NCI-H1417 (cell line): ENCODE results near the gene TNFSF8.

Experiments
- DNase-seq, 3 experiments: peaks; one replicate each; lab custom pipeline; 2025; lab: John Stamatoyannopoulos, UW

Gene TNFSF8

DNA sequence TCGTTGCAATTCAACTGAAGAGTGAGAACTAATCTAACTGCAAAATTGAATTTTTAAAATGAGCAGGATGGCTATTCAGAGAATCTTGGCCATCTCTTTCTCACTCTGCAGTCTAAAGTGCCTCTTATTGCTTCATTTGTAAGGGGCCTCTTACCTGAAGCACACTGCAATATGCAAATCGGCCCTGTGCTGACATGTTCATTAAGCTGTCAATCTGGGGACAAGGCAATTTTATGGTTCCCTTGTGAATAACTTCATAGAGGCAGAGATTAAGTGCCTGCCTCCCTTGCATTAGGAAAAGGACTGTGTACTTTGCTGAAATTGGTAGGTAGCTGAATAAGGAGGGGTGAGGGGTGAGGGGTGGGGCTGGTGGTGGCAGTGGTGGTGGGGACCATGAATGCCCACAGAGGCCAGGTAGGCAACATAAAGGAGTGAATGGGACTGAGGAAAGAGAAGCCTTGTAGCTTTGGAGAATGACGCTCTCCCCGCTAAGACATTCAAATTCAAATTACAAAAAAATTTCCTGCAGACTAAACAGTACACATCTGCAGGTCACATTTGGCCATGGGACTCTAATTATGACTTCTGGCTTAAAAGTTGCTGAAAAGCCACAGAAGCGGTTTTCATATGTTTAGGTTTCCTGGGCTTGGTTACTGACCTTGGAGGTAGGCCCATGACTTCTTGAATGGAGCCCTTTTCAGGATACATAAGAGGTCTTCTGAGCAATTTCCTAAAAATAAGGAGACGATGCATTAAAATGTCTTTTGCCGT is 25.0 kb downstream of the TNFSF8 start:
- DNase-seq, result peak; percentile 39 to 92 (median 85)

DNA sequence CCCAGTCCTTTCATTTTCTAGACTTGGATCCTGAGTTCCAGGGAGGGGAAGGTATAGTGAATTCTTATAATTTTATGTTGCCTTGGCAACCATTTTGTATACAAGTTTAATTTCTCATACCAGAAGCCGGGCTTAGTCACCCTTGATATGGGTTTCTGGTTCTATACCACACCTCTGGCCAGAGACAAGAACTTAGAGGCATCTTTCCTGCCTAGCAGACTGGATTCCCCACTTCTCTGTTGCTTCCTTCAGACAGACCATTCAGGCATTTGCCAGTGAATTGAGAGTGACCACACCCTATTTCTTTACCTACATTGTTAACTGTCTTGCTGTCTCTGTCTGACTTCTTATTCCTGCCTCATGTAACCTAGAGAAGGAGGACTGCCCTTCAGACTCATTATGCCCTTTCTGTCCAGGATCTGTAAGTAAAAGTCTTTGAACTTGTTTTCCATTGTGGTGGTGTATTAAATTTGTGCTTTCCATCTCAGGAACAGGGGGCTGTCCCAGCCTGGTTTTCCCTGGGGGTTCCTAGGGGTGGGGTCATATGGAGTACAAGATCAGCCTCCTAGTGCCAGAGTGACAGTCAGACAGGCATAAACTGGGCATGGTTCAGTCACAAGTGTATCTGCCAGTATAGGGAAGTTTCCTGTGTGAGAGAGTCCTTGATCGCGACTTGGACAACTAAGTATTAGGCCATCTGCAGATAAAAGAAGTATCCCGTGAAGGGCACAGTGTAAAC is 27.4 kb downstream of the TNFSF8 start:
- no peak for DNase-seq

DNA sequence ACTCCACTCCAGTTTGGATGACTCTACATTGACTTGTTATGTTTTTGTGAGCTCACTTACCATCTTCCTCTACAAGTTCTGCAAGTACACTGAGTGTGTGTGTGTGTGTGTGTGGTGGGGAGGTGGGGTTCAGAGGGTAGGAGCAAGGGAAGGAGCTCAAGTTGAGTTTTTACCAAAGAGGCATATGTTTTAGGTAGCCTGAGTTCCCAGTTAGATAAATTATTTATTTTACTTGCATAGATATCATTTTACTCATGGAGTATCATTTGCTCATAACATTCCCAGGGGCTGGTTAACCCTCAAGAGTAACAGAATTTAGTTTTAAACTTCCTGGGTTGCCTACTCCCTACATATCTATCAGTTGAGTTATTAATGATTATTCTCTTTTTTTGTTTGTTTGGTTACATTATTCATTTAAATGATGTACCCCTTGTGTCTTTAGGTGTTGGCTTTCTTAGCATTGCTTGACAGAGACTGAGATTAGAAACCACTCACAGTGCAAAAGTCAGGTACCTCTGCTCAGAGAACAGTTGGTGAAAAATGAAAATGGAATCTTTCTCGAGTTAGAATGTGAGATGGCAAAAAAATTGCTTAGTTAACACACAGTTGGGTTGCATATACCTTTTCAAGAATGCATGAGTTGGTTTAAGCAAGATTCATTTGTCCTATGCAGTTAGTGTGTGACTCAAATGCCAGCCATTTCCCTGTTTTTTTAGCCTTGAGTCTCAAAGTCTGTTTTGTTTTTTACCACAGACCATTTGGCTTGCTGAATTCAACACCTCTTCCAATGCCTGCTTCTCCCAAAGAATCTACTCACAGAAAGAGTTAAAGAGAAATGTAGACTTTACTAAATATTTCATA is 29.2 kb downstream of the TNFSF8 start:
- no peak for DNase-seq

DNA sequence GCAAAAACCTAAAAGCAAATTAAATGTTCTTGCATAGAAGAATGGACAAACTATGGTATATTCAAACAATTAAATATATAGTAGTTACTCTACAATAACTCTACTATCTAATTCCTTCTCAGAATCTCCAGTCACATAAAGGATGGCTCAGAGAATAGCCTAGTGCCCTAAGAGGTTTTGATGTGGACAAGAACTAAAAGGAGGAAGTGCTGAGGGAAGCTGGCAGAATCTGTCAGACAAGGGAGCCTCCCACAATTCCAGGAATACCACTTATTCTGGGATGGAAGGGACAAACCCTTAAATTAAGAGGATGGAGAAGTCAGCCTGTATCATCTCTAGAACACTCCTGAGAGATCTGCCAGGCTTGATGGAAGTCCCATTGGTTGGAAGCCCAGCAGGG is 30.4 kb downstream of the TNFSF8 start:
- DNase-seq, result peak in 1 of 3 experiments; percentile 56

DNA sequence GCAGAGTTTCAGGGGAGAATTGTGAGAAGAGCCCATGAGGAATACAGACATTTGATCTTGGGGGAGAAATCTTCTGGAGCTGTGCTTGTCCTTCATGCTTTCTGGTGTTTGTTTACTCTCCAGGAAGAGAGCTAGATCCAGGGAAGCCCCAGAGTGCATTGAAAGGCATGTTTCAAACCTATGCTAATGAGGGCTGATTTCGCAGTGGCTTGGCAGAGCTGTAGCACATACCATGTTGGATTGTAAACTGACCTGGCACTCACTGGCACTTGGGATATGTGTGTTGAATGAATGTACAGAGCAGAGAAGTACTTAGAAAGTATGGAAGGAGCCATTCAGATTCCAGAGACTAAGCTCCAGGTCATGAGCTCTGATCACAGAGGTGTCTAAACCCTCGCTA is 30.9 kb downstream of the TNFSF8 start:
- peak in 2 of 3 experiments; percentile 13 to 19 for DNase-seq

DNA sequence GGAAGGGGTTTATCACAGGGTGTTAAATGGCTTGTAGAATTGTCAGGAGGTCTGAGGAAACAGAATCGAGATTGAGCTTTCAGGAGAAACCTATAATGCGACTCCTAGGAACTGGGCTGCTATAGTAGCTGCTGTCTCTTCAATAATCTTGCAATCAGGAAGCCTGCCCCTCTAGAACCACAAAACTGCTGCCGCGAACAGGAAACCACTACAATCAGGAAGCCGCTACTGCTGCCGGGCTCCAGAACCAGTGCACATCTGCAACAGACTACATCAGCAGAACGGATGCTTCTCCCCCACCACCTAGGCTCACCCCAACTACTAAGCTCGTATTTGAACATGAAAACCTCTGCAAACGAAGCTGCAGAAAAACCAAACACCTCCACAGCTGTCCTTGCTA is 31.6 kb downstream of the TNFSF8 start:
- no peak for DNase-seq

DNA sequence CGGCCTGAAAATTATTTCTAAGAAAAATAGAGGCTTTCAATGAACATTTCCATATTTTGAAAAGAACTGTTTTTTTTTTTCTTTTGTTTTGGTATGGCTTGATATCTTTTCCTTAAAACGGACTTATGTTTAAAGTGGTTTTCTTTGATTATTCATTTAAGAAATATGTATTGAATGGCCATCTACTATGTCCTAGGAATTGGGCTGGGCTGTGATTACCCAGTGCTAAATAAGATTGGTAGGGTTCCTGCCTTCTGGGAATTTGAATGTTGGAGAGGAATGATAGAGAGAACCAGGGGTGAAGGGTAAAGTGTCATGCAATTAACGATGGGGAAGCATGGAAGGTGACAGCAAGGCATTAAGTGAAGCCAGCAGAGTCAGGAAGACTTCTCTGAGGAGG is 33.2 kb downstream of the TNFSF8 start:
- no peak for DNase-seq

DNA sequence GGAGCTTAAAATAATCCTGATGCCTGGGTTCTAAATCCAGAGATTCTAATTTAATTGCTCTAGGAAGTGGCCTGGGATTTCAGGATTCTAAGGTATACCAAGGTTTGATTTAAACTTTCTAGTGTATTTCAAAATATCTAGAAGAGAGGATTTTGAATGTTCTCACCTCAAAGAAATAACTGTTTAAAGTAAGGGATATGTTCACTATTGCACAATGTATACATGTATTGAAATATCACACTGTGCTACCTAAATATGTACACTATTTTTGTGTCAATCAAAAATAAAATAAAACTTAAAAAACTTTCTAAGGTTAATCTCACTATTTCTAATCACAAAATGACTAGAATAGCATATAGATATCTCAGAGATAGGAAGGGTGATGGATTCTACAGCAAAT is 34.0 kb downstream of the TNFSF8 start:
- DNase-seq, result no peak

DNA sequence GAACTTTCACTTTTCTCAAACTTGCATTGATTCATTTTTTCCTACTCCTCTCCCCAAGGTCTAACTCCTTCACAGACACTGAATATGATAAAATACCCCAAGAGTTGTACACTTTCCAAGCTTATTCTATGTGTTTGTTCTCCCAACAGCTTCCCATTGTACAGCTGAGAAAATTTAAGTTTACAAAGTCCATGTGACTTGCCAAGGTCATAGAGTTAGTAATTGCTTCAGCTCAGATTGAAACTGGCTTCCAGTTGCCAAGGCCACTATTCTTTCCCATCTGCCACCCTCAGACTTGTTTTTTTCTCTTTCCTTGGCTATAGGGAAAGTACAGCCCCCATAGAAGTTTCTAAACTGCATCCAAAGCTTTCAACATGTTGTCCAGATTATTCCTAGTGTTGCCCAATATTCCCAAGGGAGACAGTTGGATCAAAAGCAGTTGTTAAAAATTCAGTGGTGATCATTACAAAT is 34.8 kb downstream of the TNFSF8 start:
- DNase-seq, result no peak

DNA sequence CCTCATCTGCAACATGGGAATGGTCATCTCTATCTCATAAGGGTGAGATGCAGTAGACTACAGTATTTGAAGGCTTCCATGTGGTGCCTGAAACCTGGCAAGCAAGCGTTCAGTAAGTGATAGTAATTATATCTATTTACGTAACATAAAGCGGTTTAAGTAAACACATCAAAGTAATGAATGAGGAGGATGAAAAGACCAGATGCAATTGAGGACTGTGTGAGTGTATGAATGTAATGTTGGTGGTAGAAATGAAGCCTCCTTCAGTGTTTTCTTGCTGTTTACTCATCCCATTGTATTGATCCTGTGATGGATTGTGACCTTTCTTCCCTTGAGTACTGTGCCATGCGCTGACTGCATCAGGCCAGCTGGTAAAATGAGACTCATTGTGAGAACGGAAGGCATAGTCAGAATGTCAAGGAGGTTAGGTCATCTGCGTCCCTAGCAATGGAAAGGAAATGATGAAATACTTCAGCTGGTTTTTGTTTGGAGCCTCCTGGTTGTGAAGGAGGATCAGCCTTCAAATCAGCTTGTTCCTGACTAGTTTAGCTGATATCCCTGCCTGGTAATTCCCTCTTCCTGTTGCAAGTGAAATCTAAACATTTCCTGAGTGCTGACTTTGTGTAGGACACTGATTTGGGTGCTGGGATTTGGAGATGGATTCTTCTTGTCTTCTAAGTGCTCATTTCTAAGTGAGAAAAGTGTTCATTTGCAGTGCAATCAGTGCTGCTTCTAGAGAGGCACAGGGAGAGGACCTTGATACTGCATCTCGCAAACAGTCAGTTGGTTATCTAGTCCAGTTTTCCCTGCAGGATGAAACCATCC is 35.6 kb downstream of the TNFSF8 start:
- peak; percentile 57 to 92 (median 80) for DNase-seq

DNA sequence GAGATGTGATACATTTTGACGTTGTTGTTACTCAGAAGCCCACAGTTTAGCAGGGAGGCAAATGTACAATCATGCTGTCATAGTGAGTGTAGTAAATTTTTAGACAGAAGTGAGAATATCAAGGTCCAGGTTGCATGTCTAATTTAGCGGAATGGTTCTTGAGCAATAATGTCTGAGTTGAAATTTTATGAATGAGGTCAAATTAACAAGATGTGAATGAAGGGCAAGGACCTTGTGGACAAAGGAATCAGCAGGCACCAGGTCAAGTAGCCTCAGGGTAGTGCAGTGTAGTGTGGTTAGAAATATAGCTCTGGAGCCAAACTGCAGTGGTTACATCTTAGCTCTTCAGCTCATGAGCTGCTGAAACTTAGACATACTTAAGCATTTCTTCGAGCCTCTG is 36.2 kb downstream of the TNFSF8 start:
- DNase-seq, result peak in 1 of 3 experiments; percentile 75

DNA sequence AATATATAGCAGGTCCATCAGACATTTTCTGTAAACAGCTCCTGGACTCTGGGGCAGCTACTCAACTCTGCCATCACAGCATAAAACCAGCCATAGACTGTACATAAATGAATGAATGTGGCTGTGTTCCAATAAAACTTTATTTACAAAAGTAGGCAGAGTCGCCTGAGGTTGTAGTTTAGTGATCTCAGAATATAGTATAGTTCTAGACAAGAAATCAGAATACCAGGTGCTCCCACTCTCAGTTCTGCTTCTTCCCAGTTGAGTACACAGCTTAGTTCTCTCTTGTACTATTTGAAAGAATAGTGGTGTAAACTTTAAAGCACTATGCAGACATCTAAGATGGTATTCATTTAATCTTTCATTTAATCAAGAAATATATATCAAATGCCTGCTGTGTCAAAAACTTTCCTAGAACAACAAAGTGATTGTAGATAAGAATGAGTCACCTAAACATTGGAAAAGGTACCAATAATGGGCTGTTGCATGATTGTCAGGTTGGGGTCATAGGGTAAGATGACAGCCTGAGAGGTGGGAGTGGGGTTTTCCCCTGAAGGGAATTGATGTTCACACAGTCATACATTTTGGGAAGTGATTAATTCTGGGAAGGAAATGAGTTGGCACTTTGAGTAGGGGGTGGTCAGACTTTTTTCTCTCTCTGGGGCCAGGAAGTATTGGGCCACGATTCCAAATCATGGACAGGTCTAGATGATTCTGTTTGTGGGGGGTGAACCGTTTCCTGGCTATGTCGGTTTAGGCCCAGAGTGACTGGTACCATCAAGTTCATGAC is 37.0 kb downstream of the TNFSF8 start:
- no peak for DNase-seq

DNA sequence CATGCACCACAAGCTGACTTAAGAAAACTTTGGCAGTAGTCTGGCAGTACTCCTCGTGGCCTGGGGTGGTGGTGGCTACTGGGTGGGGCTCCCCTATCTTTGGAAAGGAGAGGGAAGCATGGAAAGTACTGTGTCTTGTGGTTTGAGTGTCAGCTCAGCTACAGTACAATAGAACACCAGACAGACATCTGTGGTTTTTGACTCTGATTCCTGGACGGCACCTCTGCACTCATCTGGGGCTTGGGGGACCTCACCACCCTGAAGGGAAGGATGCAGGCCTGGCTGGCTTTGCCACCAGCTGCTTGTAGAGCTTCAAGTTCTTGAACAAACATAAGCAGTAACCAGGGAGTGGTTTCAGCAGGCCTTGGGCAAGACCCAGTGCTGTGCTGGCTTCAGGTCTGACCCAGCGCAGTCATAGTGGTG is 40.6 kb downstream of the TNFSF8 start:
- no peak for DNase-seq

DNA sequence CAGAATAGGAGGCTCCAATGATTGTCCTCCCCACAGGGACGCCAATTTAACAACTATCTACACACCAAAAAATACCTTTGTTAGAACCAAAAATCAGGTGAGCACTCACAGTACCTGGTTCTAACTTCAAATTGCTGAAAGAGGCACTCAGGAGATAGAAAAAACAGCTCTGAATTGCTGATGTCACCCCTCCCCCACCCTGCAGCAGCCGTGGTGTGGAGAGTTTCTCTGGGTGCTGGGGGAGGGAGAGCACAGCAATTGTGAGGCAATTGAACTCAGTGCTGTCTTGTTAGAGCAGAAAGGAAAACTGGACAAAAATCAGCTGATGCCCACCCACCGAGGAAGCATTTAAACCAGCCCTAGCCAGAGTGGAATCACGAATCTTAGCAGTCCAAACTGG is 41.8 kb downstream of the TNFSF8 start:
- DNase-seq, result peak in 1 of 3 experiments; percentile 30

DNA sequence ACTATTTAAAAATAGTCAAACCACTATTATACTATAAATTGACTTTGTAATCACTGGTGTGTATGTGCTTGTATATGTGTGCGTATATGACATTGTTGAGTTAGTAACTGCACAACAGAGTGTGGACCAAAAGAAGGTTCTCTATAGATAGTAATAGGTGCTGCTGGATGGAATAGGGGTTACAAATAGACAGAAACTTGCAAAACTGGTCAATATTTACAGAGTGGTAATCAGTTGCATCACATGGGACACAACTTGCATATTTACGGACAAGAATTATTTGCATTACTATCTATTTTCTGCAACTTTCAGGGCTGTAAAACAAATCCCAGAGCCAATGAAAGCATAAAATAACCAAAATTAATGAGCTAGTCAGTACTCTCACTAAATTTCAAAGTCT is 42.4 kb downstream of the TNFSF8 start:
- no peak for DNase-seq

DNA sequence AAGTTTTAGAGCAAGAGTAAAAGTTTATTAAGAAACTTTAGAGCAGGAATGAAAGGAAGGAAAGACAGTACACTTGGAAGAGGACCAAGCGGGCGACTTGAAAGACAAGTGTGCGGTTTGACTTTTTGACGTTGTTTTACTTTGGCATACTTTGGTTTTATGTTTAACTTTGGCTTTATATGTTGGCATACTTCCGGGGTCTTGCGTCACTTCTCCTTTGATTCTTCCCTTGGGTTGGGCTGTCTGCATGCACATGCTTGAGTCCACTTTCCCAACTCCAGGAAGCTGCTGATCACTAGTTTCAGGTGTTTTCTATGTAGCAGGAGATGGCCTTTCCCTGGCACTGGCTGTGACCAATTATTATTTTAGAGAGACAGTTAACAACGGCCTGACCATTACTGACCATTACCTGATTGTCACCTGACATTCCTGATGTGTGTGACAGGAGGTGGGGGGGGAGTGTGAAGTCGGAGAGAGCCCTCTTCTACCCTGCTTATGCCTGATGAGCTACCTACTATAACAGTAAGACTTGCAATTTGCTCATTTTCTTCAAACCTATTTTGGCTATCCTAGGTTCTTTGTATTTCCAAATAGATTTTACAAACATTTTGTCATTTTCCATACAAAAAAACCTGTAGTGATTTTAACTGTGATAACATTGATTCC is 45.5 kb downstream of the TNFSF8 start:
- DNase-seq, result no peak

DNA sequence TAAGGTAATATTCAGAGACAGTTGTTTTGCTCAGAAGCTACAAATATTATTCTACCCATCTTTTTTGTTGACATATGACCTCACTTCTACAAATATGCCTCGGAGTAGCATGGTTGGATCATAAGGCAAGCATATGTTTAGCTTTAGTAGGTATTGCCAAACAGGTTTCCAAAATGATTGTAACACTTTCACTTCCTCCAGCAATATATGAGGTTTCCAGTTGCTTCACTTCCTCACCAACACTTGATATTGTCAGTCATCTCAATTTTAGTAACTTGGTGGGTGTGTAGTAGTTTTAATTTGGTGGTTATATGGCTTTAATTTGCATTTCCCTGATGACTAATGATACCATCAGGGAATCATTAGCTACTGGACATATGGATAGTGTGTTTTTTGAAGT is 46.7 kb downstream of the TNFSF8 start:
- no peak for DNase-seq

DNA sequence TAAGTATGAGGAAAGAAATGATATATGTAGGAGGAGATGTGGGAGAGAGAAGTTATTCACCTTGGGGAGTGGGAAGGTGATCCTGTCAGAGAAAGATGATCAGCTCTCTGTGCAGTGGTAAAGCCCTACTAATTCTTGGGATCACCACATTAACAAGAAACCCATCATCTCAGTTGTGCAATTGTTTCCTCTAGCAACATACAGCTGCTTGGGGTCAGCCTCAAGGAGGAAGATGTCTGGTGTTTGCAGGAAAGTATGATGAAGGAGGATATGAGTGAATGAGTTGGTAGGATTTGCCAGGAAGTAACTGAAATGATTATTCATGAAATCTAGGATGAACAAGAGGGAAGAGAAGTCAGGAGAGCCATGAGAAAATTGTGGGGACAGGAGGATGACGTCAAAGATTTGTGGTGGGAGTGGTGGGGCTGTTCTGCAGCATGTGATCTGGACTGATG is 50.1 kb downstream of the TNFSF8 start:
- no peak for DNase-seq

DNA sequence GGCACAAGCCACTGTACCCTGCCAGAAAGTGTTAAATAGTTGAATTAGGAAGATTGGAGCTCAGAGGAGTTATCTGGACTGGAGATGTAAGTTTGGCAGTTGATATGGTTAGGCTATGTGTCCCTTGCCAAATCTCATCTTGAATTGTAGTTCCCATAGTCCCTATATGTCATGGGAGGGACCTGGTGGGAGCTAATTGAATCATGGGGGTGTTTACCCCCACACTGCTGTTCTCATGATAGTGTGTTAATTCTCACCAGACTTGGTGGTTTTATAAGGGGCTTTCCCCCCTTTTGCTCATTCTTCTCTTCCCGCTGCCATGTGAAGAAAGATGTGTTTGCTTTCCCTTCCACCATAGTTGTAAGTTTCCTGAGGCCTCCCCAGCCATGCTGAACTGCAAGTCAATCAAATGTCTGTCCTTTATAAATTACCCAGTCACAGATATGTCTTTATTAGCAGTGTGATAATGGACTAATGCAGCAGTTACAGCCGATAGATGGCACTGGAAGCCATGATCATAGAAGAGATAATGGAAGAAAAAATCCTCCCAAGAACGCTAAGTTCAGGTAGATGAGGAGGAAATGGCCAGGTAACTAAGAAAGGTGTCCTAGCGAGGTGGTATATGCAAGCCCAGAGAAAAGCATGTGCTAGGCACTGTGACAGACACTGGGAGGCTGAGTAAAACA is 51.4 kb downstream of the TNFSF8 start:
- no peak for DNase-seq
